Measurements from ENCODE around the gene KHDRBS1. TPM values are rescaled to one million over a fixed set of nuclear protein-coding genes. Genes with fewer than 3 reads are reported as not detected.
A peak's percentile ranks its signal among the peaks of the same experiment; 100 is the strongest.

KHDRBS1 gene
- total and polyA plus RNA-seq, 8 donors: 87.2 to 261 (median 218) TPM

DNA sequence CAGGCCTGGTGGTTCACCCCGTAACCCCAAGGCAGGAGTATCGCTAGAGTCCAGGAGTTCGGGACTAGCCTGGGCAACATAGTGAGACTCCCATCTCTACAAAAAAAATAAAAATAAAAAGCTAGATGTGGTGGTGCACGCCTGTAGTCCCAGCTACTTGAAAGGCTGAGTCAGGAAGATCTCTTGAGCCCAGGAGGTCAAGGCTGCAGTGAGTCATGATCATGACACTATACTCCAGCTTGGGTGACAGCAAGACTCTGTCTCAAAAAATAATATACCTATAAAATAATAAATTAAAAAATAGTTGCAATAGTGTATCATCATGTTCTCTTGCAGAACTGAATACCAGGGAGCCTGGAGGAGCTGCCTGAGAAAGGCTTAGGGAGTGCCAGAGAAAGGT lies 39.2 kb downstream of the KHDRBS1 start:
- Histone ChIP-seq H3K36me3 (peaks cover 0 to 8% of the 10 kb centered on the region in 2 donors), H3K9me3 (no peaks in the 10 kb centered on the region), H3K27me3 (no peaks in the 10 kb centered on the region), H3K4me1 (no peaks in the 10 kb centered on the region), H3K4me3 (no peak overlapping the region), H3K27ac (no peak overlapping the region)
- TF ChIP-seq, protein P1, sequence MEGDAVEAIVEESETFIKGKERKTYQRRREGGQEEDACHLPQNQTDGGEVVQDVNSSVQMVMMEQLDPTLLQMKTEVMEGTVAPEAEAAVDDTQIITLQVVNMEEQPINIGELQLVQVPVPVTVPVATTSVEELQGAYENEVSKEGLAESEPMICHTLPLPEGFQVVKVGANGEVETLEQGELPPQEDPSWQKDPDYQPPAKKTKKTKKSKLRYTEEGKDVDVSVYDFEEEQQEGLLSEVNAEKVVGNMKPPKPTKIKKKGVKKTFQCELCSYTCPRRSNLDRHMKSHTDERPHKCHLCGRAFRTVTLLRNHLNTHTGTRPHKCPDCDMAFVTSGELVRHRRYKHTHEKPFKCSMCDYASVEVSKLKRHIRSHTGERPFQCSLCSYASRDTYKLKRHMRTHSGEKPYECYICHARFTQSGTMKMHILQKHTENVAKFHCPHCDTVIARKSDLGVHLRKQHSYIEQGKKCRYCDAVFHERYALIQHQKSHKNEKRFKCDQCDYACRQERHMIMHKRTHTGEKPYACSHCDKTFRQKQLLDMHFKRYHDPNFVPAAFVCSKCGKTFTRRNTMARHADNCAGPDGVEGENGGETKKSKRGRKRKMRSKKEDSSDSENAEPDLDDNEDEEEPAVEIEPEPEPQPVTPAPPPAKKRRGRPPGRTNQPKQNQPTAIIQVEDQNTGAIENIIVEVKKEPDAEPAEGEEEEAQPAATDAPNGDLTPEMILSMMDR (IDR thresholded peaks at IDR 0.05): no peak
- no peak for DNase-seq
- intact Hi-C loops (cut with DNase I): no loop called here
- no peak for ATAC-seq

DNA sequence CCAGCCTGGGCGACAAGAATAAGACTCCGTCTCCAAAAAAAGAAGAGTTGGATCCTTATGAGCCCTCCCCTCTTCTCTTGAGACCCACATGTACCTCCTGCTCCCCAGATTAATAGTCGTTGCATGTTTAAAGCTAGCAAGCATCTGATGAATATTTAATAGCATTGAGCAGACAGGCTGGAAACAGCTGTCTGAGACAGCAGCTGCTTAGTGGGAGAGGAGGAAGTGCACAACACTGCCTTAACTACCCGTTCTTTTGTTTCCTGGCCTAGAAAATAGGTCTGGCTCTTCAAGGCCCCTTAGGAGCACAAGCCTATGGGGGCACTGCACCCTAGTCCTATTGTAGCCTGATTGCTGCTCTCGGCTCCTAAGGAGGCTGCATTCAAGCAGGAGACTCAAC lies 41.7 kb downstream of the KHDRBS1 start:
- H3K27me3 ChIP-seq: no peaks in the 10 kb centered on the region
- ATAC-seq (no peak), DNase-seq (peak in 2 of 4 donors; percentile 49 to 72)
- H3K27ac ChIP-seq: no peak overlapping the region
- H3K4me3 ChIP-seq: no peak overlapping the region
- intact Hi-C loops (cut with DNase I): no loop called here
- no peaks in the 10 kb centered on the region for H3K4me1 ChIP-seq
- H3K36me3 ChIP-seq: peaks cover 0 to 8% of the 10 kb centered on the region in 2 donors
- TF ChIP-seq, protein P1 (IDR thresholded peaks at IDR 0.05): no peak
- no peaks in the 10 kb centered on the region for H3K9me3 ChIP-seq

DNA sequence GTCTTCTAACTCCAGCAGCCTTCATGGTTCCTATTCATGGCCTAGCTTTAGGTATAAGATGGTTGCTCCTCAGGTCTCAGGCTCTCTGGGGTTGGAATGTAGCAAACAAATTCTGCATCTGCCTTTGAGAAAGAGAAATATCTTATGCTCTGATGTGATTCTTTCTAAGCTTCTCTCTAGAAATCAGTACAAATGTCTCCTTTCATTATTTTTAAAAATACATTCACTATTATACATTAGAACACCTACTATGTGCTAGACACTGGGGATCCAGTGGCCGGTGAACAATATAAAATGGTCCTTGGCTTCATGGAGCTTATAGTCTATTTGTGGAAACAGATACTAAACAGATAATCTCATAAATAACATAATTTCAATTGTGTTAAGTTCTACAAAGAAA lies 42.9 kb downstream of the KHDRBS1 start:
- peaks cover 0 to 8% of the 10 kb centered on the region in 2 donors for H3K36me3 ChIP-seq
- TF ChIP-seq, protein P1 (IDR thresholded peaks at IDR 0.05): no peak
- DNase-seq: no peak

DNA sequence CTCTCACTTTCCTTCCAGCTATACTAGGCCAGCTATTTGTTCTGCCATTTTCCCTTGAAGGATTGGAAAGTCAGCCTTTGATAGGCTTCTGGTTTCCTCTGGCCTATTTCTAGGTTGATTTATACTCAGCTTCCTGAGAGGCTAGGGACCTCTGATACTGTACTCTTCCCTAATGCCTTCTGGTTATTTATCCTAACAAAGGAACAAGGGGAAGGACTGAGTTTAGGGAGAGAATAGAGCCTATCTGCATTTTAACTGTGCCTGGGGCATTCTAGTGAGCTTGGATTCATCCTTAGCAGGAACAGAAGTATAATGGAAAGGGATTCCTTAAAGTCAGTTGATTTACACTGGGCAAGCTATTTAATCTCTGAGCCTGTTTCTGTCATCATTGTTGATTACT lies 47.2 kb downstream of the KHDRBS1 start:
- Histone ChIP-seq H3K27me3 (no peaks in the 10 kb centered on the region), H3K4me3 (no peak overlapping the region), H3K4me1 (peaks cover 7 to 22% of the 10 kb centered on the region in 2 donors), H3K27ac (peak overlapping the region in 1 of 2 donors; percentile 23), H3K9me3 (no peaks in the 10 kb centered on the region), H3K36me3 (peaks cover 0 to 4% of the 10 kb centered on the region in 2 donors)
- DNase-seq (no peak), ATAC-seq (no peak)
- TF ChIP-seq, protein P1 (IDR thresholded peaks at IDR 0.05): no peak
- intact Hi-C loops (cut with DNase I): no loop called here

More for the DNA sequence above, 42.9 kb downstream of the KHDRBS1 start:
- no peak overlapping the region for H3K27ac ChIP-seq
- H3K9me3 ChIP-seq: no peaks in the 10 kb centered on the region
- no peaks in the 10 kb centered on the region for H3K4me1 ChIP-seq
- intact Hi-C loops (cut with DNase I): no loop called here
- no peaks in the 10 kb centered on the region for H3K27me3 ChIP-seq
- no peak for ATAC-seq
- H3K4me3 ChIP-seq: no peak overlapping the region

DNA sequence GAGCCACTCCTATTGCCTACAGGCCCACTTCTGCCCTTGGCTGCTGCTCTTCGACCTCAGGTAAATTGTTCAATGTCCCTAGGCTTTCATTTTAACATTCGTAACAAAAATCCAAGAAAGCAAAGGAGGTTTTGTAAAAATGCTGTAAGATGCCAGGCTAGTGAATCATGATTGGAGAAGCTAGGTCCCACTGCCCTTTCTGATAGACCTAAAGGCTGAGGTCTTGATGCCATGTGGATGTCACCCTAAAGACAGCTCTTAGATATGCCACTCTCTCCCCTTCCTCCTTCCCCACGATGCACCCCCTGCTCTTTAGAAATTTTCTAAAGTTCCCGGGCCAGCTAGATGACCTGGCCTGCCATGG lies 49.2 kb downstream of the KHDRBS1 start:
- H3K4me3 ChIP-seq: no peak overlapping the region
- DNase-seq: no peak
- no peaks in the 10 kb centered on the region for H3K9me3 ChIP-seq
- TF ChIP-seq, protein P1 (IDR thresholded peaks at IDR 0.05): no peak
- H3K27ac ChIP-seq: peak overlapping the region; percentile 33 to 53
- intact Hi-C loops (cut with DNase I): no loop called here
- no peak for ATAC-seq
- H3K36me3 ChIP-seq: peaks cover 0 to 4% of the 10 kb centered on the region in 2 donors
- H3K27me3 ChIP-seq: no peaks in the 10 kb centered on the region
- peaks cover 16 to 41% of the 10 kb centered on the region in 2 donors for H3K4me1 ChIP-seq

Measured in left lung (tissue), 10 donors.